HepG2 (cell line): ENCODE data around the gene TPRG1. TPM values are rescaled to one million over a fixed set of nuclear protein-coding genes. Genes with fewer than 3 reads are reported as not detected.

Experiments
- ATF7-NPFF ChIP-seq: sonication (generic); formaldehyde crosslinking; IDR thresholded peaks from 2 replicates; pipeline ENCODE4 v1.8.1; 2023; ENCODE audit warnings: mild to moderate bottlenecking, low read depth, missing genetic modification reagents, moderate library complexity
- BCL6 ChIP-seq: IDR thresholded peaks from 2 replicates; pipeline ENCODE4 v1.6.1; 2016; ENCODE audit warnings: missing genetic modification reagents, missing compliant biosample characterization
- BRCA1 ChIP-seq: sonication (generic); formaldehyde crosslinking; IDR thresholded peaks from 2 replicates; pipeline ENCODE4 v1.4.0; 2020; ENCODE audit warnings: missing genetic modification reagents
- CBFB ChIP-seq: sonication (generic); formaldehyde crosslinking; IDR thresholded peaks from 2 replicates; pipeline ENCODE4 v1.4.0; 2020; ENCODE audit warnings: missing genetic modification reagents
- FOSL2 ChIP-seq: sonication (generic); formaldehyde crosslinking; IDR thresholded peaks from 2 replicates; pipeline ENCODE4 v1.4.0; 2020; ENCODE audit warnings: missing genetic modification reagents
- FOXA3 ChIP-seq: IDR thresholded peaks from 2 replicates; pipeline ENCODE4 v1.6.1; 2016; ENCODE audit warnings: missing genetic modification reagents, missing compliant biosample characterization
- FOXK1 ChIP-seq: sonication (generic); formaldehyde crosslinking; IDR thresholded peaks from 2 replicates; pipeline ENCODE4 v1.4.0; 2020; ENCODE audit warnings: low read depth, missing genetic modification reagents, borderline replicate concordance
- GATAD2A ChIP-seq: IDR thresholded peaks from 2 replicates; pipeline ENCODE4 v1.6.1; 2016
- GTF2F1 ChIP-seq: fragments of 150-350 bp; IDR thresholded peaks from 2 replicates; pipeline ENCODE4 v1.6.1; 2014; ENCODE audit warnings: low read length
- GZF1 ChIP-seq: sonication (generic); formaldehyde crosslinking; IDR thresholded peaks from 2 replicates; pipeline ENCODE4 v1.5.1; 2020; ENCODE audit warnings: mild to moderate bottlenecking, missing genetic modification reagents
- KLF9 ChIP-seq: IDR thresholded peaks from 2 replicates; pipeline ENCODE4 v1.6.1; 2016; ENCODE audit warnings: low read depth
- NCOR1 ChIP-seq: fragments of 200-600 bp; sonication (generic); IDR thresholded peaks from 2 replicates; pipeline ENCODE4 v1.7.0; 2017; ENCODE audit warnings: antibody characterized with exemption, low read length, borderline replicate concordance
- NFIC ChIP-seq: IDR thresholded peaks from 2 replicates; pipeline ENCODE4 v1.6.1; 2012; ENCODE audit warnings: mild to moderate bottlenecking, low read length, inconsistent platforms
- NFKB2 ChIP-seq: sonication (generic); formaldehyde crosslinking; IDR thresholded peaks from 2 replicates; pipeline ENCODE4 v1.4.0; 2020; ENCODE audit warnings: missing genetic modification reagents, borderline replicate concordance
- RERE ChIP-seq: IDR thresholded peaks from 2 replicates; pipeline ENCODE4 v1.6.1; 2016; ENCODE audit warnings: low read depth, missing genetic modification reagents, missing compliant biosample characterization
- SMYD3 ChIP-seq: sonication (generic); formaldehyde crosslinking; IDR thresholded peaks from 2 replicates; pipeline ENCODE4 v1.8.1; 2023; ENCODE audit warnings: mild to moderate bottlenecking, missing genetic modification reagents
- TBL1XR1 ChIP-seq: fragments of 150-350 bp; IDR thresholded peaks from 2 replicates; pipeline ENCODE4 v1.6.1; 2014; ENCODE audit warnings: borderline replicate concordance, low read length; ENCODE audit not compliant: partially characterized antibody
- TOPORS ChIP-seq: sonication (generic); formaldehyde crosslinking; IDR thresholded peaks from 2 replicates; pipeline ENCODE4 v1.8.0; 2023; ENCODE audit warnings: mild to moderate bottlenecking, missing genetic modification reagents
- ZKSCAN8 ChIP-seq: IDR thresholded peaks from 2 replicates; pipeline ENCODE4 v1.6.1; 2016; ENCODE audit warnings: borderline replicate concordance, missing genetic modification reagents, missing compliant biosample characterization
- ZNF10 ChIP-seq: sonication (generic); formaldehyde crosslinking; IDR thresholded peaks from 2 replicates; pipeline ENCODE4 v1.4.0; 2020; ENCODE audit warnings: mild to moderate bottlenecking, low read depth, missing genetic modification reagents, borderline replicate concordance
- ZNF18 ChIP-seq: sonication (generic); formaldehyde crosslinking; IDR thresholded peaks from 2 replicates; pipeline ENCODE4 v1.8.0; 2022; ENCODE audit warnings: mild to moderate bottlenecking, missing genetic modification reagents; ENCODE audit not compliant: insufficient replicate concordance
- ZNF431 ChIP-seq: sonication (generic); formaldehyde crosslinking; IDR thresholded peaks from 2 replicates; pipeline ENCODE4 v1.9.0; 2022; ENCODE audit warnings: missing genetic modification reagents, low read depth, mild to moderate bottlenecking, borderline replicate concordance
- ZNF597 ChIP-seq: sonication (generic); formaldehyde crosslinking; IDR thresholded peaks from 2 replicates; pipeline ENCODE4 v1.5.0; 2020; ENCODE audit warnings: missing genetic modification reagents
- ZNF775 ChIP-seq: sonication (generic); formaldehyde crosslinking; IDR thresholded peaks from 2 replicates; pipeline ENCODE4 v1.4.0; 2020; ENCODE audit warnings: missing genetic modification reagents, mild to moderate bottlenecking, moderate library complexity, borderline replicate concordance
- polyA plus RNA-seq, 8 experiments: library from polyadenylated mRNA; depleted of rRNA in 3 of 8; stranded (reverse) in 7 of 8; unstranded in 1 of 8; fragments of >200 nt; fragmentation: Illumina TruSeq in 4 of 8; extraction: Trizol in 4 of 8; gene quantifications; 2 replicates each; pipeline versions ENCODE4 v1.2.1 to v1.2.3, GENCODE V29; 2011 to 2016; ENCODE audit warnings: low read depth in 4 of 8, missing spikeins in 1 of 8, mixed read lengths in 1 of 8; ENCODE audit not compliant: insufficient read depth in 1 of 8
- total RNA-seq, 5 experiments: library from RNA; depleted of rRNA; stranded (reverse); fragments of >200 nt; fragmentation: Illumina TruSeq; extraction: Trizol; gene quantifications; 2 replicates each; pipeline ENCODE4 v1.2.3, GENCODE V29; 2016; ENCODE audit warnings: low read depth in 1 of 5

The TPRG1 gene
- total and polyA plus RNA-seq, 2 of the 13 experiments (the other 11 are each of a cell fraction or from before 2014, with no cell fraction given): 0.17 TPM; not detected in 1

GRCh38 chr3:189324538-189325138 is 152.9 kb downstream of the TPRG1 start (continued):
- no peak for TF ChIP-seq ZNF597
- TF ChIP-seq ZNF775 (CRISPR knock-in tag): no peak
- no peak for TF ChIP-seq ATF7-NPFF (CRISPR knock-in tag)
- peak; percentile 57 for TF ChIP-seq GATAD2A (CRISPR knock-in tag)
- no peak for TF ChIP-seq ZNF18 (CRISPR knock-in tag)
- peak; percentile 51; the same call in 1 of the 2 replicates for TF ChIP-seq ZKSCAN8 (CRISPR knock-in tag)
- peak; percentile 84 for TF ChIP-seq ZNF431 (CRISPR knock-in tag)
- no peak for TF ChIP-seq BRCA1 (CRISPR knock-in tag)
- no peak for TF ChIP-seq ZNF10
- TF ChIP-seq NFKB2 (CRISPR knock-in tag): no peak
- no peak for TF ChIP-seq RERE (CRISPR knock-in tag)
- TF ChIP-seq GTF2F1: no peak
- no peak for TF ChIP-seq SMYD3 (CRISPR knock-in tag)
- no peak for TF ChIP-seq GZF1 (CRISPR knock-in tag)
- TF ChIP-seq FOXK1 (CRISPR knock-in tag): no peak
- no peak for TF ChIP-seq NCOR1
- no peak for TF ChIP-seq KLF9 (CRISPR knock-in tag)
- peak; percentile 92 for TF ChIP-seq NFIC
- peak; percentile 60 for TF ChIP-seq FOXA3
- TF ChIP-seq FOSL2 (CRISPR knock-in tag): peak; percentile 89
- peak; percentile 44; the same call in 1 of the 2 replicates for TF ChIP-seq BCL6 (CRISPR knock-in tag)
- no peak for TF ChIP-seq TOPORS (CRISPR knock-in tag)
- TF ChIP-seq CBFB: peak; percentile 72
- peak; percentile 16 for TF ChIP-seq TBL1XR1
